Activated CD4-positive, alpha-beta T cell treated with anti-CD3 and anti-CD28 coated beads, Interleukin-2, amount 10 ng/mL, durations not matched to agents 7 days and 5 days (primary cell): ENCODE measurements around the gene NPC1. TPM values are rescaled to one million over a fixed set of nuclear protein-coding genes. Genes with fewer than 3 reads are reported as not detected.

Source experiments
- CTCF ChIA-PET: fragments of 350-600 bp; sonication (Branson Sonifier 250); formaldehyde crosslinking; loops from one replicate; lab custom pipeline; 2021; ENCODE audit warnings: antibody characterized with exemption; lab: Charles Lee
- POLR2A ChIA-PET: fragments of 350-600 bp; sonication (Branson Sonifier 250); formaldehyde crosslinking; loops from one replicate; lab custom pipeline; 2021; ENCODE audit warnings: antibody characterized with exemption; lab: Charles Lee
- DNase-seq: peaks from one replicate; pipeline ENCODE4 v3.0.0-alpha.2; 2020
- H3K27ac Mint-ChIP-seq: one replicate; pipeline ENCODE4 v1.8.0; 2021; ENCODE audit warnings: mild to moderate bottlenecking, moderate library complexity, mixed read lengths
- H3K27me3 Mint-ChIP-seq: one replicate; pipeline ENCODE4 v1.8.0; 2021; ENCODE audit warnings: mixed read lengths
- H3K36me3 Mint-ChIP-seq: one replicate; pipeline ENCODE4 v1.8.0; 2021; ENCODE audit warnings: low read depth, mixed read lengths
- H3K4me1 Mint-ChIP-seq: one replicate; pipeline ENCODE4 v1.8.0; 2021; ENCODE audit warnings: mixed read lengths
- H3K4me3 Mint-ChIP-seq: one replicate; pipeline ENCODE4 v1.8.0; 2021; ENCODE audit warnings: mild to moderate bottlenecking, moderate library complexity, mixed read lengths
- H3K9me3 Mint-ChIP-seq: one replicate; pipeline ENCODE4 v1.8.0; 2021; ENCODE audit warnings: mixed read lengths
- total RNA-seq, 2 experiments: library from RNA; stranded (reverse); gene quantifications; one replicate each; pipeline ENCODE4 v1.2.3, GENCODE V29; 2021

NPC1 gene
- total RNA-seq, 2 experiments from 2014 or later, result 33.8 to 37.3 TPM

DNA sequence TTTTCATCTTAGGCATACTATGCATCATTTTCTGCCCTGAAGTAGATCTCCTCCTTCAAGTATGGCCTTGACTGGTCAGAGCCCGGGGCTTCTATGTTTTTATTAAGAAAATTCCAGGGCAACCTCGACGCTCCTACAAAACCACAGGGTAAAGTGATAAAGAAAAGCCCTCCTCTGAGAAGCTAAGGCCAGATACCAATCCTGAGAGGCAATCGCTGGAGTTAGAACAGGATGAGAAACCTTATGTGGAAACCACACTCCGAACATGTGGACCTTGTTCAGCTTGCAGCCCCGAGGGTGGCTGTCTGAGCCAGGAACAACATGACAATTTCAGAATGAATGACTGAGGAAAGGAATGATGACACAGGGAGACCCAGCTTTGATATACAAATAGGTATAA, 47.4 kb downstream of the NPC1 start:
- ChIA-PET CTCF (interaction anchor here (3.1 kb wide), 1 partner anchor 42 kb away, joined by 9 read pairs; no protein-coding TSS in a partner anchor), POLR2A (no interaction called here)
- Mint-ChIP-seq H3K27ac (no peak overlapping the region), H3K9me3 (no peaks in the 10 kb centered on the region), H3K4me1 (peaks cover 41% of the 10 kb centered on the region), H3K4me3 (no peak overlapping the region), H3K27me3 (no peaks in the 10 kb centered on the region), H3K36me3 (peaks cover 73% of the 10 kb centered on the region)
- no peak for DNase-seq

DNA sequence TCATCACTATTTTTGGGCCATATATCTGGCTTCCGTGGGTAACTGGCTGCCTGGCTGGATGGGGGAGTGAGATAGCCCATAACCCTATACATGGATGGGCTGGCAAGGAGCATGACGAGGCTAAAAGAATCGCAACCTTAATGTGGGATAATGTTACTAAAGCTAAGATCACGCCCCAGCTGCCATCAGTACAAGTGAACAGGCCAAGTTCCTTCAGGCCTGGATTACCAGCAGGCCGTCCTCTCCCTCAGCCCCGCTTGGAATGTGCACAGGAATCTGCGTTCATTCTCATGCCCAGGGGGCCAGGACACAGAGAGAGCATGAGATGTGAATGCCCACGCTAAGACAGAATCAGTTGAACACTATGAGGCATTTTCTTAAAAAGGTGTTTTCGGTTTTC, 48.3 kb downstream of the NPC1 start:
- POLR2A ChIA-PET, result no interaction called here
- Mint-ChIP-seq H3K9me3 (no peaks in the 10 kb centered on the region), H3K4me3 (no peak overlapping the region), H3K4me1 (peaks cover 41% of the 10 kb centered on the region), H3K36me3 (peaks cover 72% of the 10 kb centered on the region), H3K27me3 (no peaks in the 10 kb centered on the region), H3K27ac (no peak overlapping the region)
- CTCF ChIA-PET, result no interaction called here
- DNase-seq, result no peak

DNA sequence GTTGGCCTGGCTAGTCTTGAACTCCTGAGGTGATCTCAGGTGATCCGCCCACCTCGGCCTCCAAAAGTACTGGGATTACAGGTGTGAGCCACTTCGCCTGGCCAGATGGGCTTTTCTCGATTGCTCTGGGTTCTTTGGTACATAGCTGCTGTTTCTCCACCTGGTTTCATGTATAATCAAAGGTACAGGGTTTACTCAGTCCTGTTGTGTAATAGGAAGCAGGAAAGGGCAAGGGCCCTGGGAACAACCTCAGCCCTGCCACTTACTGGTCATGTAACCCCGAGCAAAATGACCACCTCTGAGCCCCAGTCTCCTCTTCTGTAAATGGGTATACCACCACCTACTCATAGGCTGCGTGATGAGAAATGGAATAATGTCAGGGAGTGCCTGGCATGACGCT, 49.0 kb downstream of the NPC1 start:
- Mint-ChIP-seq H3K9me3 (no peaks in the 10 kb centered on the region), H3K4me3 (no peak overlapping the region), H3K27me3 (no peaks in the 10 kb centered on the region), H3K36me3 (peaks cover 71% of the 10 kb centered on the region), H3K4me1 (peaks cover 36% of the 10 kb centered on the region), H3K27ac (peak overlapping the region; percentile 15)
- no peak for DNase-seq
- CTCF ChIA-PET, result no interaction called here
- POLR2A ChIA-PET, result no interaction called here

DNA sequence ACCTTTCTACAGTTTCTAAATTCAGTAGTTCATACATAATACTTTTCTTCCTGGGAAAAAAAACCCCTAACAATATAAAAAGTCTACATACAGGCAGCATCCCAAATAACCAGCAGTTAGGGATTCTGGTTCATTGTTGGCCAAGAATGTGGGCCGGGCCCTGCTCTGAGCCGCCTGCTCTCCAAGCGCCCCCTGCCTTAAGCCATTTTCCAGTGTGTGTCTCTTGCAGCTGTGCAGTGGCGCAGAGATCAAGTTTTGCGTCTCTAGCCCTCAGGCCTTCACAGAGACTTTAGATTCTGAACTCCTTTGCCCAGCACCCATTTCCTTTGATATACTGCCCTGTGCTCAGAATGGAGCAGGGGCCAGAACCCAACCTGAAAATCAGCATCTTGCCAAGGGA, 50.1 kb downstream of the NPC1 start:
- peaks cover 71% of the 10 kb centered on the region for H3K36me3 Mint-ChIP-seq
- ChIA-PET CTCF (interaction anchor here (0.6 kb wide), 1 partner anchor 12 kb away, joined by 3 read pairs; no protein-coding TSS in a partner anchor), POLR2A (no interaction called here)
- no peaks in the 10 kb centered on the region for H3K9me3 Mint-ChIP-seq
- no peak for DNase-seq
- no peaks in the 10 kb centered on the region for H3K27me3 Mint-ChIP-seq
- peak overlapping the region; percentile 71 for H3K27ac Mint-ChIP-seq
- H3K4me3 Mint-ChIP-seq, result no peak overlapping the region
- peaks cover 26% of the 10 kb centered on the region for H3K4me1 Mint-ChIP-seq

DNA sequence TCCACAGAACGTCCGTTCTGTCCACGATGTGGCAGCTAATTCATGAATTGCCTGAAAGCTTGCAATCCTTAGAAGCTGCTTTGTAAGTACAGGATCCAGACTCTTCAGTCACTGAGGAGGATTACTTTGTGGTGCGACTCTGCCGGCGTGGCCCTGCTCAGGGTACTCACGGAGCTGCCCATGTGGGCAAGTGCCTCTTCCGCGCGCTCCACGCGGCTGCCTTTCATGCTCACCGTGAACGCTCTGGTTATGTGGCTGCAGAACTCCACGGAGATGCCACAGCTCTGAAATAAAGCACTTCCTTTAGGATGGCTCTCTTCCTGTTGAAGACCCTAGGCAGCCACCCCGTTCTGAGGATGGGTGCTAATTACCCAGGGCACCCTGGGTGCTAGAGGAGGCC, 52.0 kb downstream of the NPC1 start:
- POLR2A ChIA-PET, result no interaction called here
- no peak overlapping the region for H3K4me3 Mint-ChIP-seq
- peaks cover 66% of the 10 kb centered on the region for H3K36me3 Mint-ChIP-seq
- H3K27ac Mint-ChIP-seq, result no peak overlapping the region
- CTCF ChIA-PET, result interaction anchor here (1.2 to 1.5 kb wide), 2 partner anchors 12 to 45 kb away, joined by 3 read pairs; no protein-coding TSS in a partner anchor
- H3K4me1 Mint-ChIP-seq, result peaks cover 7% of the 10 kb centered on the region
- H3K27me3 Mint-ChIP-seq, result no peaks in the 10 kb centered on the region
- no peaks in the 10 kb centered on the region for H3K9me3 Mint-ChIP-seq
- DNase-seq, result no peak

DNA sequence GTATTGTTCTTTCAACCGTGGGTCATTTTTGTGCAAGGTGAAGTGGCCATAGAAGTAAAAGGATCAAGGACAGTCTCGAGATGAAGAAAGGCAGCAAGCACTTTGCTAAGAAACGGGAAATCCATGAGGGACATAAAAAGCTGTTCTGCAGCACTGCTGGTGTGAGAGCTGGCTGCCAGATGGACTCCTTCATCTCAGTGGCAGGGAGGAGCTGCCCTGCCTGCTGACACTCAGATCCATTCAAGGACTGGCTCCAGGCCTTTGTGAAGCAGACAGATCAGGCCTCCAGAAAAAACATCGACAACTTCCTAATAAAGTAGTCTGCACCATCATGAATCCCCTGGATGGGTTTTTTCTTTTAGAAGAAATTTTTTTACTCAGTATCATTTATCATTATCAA, 53.5 kb downstream of the NPC1 start:
- no peaks in the 10 kb centered on the region for H3K27me3 Mint-ChIP-seq
- no peak overlapping the region for H3K27ac Mint-ChIP-seq
- H3K4me1 Mint-ChIP-seq, result no peaks in the 10 kb centered on the region
- no peaks in the 10 kb centered on the region for H3K9me3 Mint-ChIP-seq
- H3K36me3 Mint-ChIP-seq, result peaks cover 65% of the 10 kb centered on the region
- DNase-seq, result no peak
- CTCF ChIA-PET, result no interaction called here
- POLR2A ChIA-PET, result no interaction called here
- H3K4me3 Mint-ChIP-seq, result no peak overlapping the region

DNA sequence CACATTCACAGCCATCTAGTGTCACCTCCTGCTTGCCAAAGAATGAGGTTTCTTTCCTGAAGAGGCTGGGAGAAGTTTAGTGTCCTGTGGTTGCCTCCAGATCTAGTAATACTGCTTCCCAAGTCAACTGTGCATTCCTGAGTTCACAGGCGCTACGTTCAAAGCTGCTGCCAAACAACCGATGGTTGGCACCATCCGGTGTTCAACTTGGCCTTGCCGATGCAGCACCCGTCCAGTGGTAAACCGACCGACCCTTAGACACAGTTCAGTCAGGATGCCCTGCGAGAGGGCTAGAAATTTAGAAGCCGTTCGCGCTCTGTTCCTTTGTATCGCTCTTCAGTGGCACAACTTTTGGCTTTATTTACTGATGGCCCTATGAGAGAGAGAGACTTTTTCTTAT, 54.4 kb downstream of the NPC1 start:
- no peak overlapping the region for H3K4me3 Mint-ChIP-seq
- H3K36me3 Mint-ChIP-seq, result peaks cover 63% of the 10 kb centered on the region
- POLR2A ChIA-PET, result no interaction called here
- H3K4me1 Mint-ChIP-seq, result no peaks in the 10 kb centered on the region
- H3K27ac Mint-ChIP-seq, result no peak overlapping the region
- DNase-seq, result no peak
- no peaks in the 10 kb centered on the region for H3K27me3 Mint-ChIP-seq
- CTCF ChIA-PET, result interaction anchor here (1.1 to 1.3 kb wide), 2 partner anchors 15 to 33 kb away, joined by 3 to 4 read pairs; no protein-coding TSS in a partner anchor
- no peaks in the 10 kb centered on the region for H3K9me3 Mint-ChIP-seq

DNA sequence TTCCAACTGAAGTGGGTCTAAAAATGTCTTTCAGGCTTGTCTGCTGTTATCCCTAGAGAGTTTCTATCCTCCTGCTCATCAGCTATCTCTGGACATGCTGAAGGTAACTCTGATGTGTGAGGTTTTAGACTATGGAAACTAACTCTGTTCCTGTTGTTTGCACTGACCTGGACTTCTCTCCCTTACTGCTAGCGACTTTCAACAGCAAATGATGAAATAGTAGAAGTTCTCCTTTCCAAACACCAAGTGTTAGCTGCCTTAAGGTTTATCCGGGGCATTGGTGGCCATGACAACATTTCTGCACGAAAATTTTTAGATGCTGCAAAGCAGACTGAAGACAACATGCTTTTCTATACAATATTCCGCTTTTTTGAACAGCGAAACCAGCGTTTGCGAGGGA, 56.1 kb downstream of the NPC1 start:
- Mint-ChIP-seq H3K4me1 (no peaks in the 10 kb centered on the region), H3K36me3 (peaks cover 64% of the 10 kb centered on the region), H3K9me3 (no peaks in the 10 kb centered on the region), H3K27ac (no peak overlapping the region), H3K27me3 (no peaks in the 10 kb centered on the region), H3K4me3 (no peak overlapping the region)
- DNase-seq, result no peak
- POLR2A ChIA-PET, result no interaction called here
- CTCF ChIA-PET, result no interaction called here

DNA sequence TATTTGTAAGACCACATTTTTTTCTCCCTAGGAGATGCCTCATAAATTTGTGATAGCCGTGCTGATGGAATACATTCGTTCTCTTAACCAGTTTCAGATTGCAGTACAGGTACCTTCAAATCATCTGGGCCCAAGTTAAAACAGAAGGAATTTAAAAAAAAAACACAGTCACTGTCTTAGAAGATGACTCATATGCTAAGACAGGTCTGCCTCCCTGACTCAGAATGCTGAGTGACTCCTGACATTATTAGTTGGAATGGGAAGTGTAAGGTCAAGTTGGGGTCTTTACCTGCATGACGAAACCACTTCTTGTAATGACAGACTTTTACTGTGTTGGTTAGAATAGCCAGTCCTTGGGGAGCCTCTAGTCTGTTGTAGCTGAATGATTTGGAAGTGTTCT, 56.7 kb downstream of the NPC1 start:
- POLR2A ChIA-PET, result no interaction called here
- no peak for DNase-seq

DNA sequence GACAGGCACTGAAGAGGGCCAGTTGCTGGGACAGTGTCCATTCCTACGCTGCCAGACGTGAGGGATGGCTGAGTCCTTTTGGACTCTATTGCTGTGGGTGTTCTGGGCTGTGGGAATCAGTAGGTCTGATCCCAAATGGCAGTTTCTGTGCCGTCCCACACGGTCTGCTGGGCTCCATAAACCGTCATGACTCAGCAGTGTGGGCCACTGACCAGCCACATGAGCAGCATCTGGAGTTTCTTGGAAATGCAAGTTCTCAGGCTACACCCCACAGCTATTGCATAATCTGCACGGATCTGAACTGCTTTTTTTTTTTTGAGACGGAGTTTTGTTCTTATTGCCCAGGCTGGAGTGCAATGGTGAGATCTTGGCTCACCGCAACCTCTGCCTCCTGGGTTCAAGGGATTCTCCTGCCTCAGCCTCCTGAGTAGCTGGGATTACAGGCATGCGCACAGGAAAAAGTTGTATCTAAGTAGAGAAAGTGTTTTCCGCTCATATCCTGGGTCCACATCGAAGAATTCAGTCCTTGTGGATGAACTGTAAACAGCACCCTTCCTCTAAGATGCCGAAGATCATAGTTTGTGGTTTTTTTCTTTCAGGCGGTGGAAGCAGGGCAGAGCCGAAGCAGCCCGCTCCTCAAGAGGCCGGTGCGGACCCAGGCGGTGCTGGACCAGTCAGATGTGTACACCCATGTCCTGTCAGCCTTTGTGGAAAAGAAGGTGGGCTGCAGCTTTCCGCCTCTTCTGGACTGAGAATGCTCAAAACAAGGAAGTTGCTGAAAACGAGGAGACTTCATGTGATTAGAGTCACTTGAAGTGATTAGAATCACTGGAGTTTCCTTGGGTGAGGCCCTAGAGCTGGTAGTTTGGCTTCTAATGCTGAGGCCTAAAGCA, 57.5 kb downstream of the NPC1 start:
- Mint-ChIP-seq H3K4me3 (no peak overlapping the region), H3K27me3 (no peaks in the 10 kb centered on the region), H3K9me3 (no peaks in the 10 kb centered on the region), H3K27ac (no peak overlapping the region), H3K36me3 (peaks cover 60% of the 10 kb centered on the region), H3K4me1 (peaks cover 1% of the 10 kb centered on the region)
- no peak for DNase-seq
- CTCF ChIA-PET, result interaction anchor here (0.6 to 1.7 kb wide), 3 partner anchors 13 to 86 kb away, joined by 3 to 4 read pairs (median 3); no protein-coding TSS in a partner anchor
- POLR2A ChIA-PET, result no interaction called here

More for the DNA sequence above, 56.7 kb downstream of the NPC1 start:
- Mint-ChIP-seq H3K4me3 (no peak overlapping the region), H3K36me3 (peaks cover 60% of the 10 kb centered on the region), H3K9me3 (no peaks in the 10 kb centered on the region), H3K27me3 (no peaks in the 10 kb centered on the region), H3K4me1 (no peaks in the 10 kb centered on the region), H3K27ac (no peak overlapping the region)
- CTCF ChIA-PET, result interaction anchor here (1.0 kb wide), 1 partner anchor 21 kb away, joined by 3 read pairs; no protein-coding TSS in a partner anchor

DNA sequence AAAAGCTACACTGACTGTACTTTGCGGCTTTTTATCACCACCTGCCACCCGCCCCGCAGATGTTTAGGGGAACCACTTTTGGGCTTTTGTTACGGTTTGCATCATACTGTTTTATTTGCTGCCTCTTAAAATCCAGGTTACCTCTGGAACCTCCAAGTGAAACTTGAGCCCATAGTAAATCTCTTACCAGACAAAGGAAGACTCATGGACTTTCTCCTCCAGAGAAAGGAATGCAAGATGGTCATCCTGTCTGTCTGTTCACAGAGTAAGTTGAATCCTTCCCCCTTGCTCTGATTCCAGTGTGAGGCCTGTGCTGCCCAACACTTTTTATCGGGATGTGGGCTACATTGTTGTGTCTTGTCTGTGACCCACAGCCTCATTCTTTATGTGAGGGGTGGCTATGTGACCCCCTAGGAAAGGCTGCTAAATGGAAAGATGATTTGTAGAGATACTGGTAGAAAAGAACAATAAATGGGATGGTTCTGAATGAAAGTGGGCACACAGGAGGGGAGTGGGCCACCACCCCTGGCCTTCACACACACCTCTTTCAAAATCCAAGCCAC, 59.7 kb downstream of the NPC1 start:
- H3K4me1 Mint-ChIP-seq, result peaks cover 4% of the 10 kb centered on the region
- H3K27ac Mint-ChIP-seq, result no peak overlapping the region
- H3K9me3 Mint-ChIP-seq, result no peaks in the 10 kb centered on the region
- ChIA-PET CTCF (interaction anchor here (0.7 to 1.0 kb wide), 2 partner anchors 14 to 337 kb away, joined by 3 read pairs; no protein-coding TSS in a partner anchor), POLR2A (no interaction called here)
- H3K27me3 Mint-ChIP-seq, result no peaks in the 10 kb centered on the region
- no peak for DNase-seq
- H3K36me3 Mint-ChIP-seq, result peaks cover 61% of the 10 kb centered on the region
- H3K4me3 Mint-ChIP-seq, result no peak overlapping the region

DNA sequence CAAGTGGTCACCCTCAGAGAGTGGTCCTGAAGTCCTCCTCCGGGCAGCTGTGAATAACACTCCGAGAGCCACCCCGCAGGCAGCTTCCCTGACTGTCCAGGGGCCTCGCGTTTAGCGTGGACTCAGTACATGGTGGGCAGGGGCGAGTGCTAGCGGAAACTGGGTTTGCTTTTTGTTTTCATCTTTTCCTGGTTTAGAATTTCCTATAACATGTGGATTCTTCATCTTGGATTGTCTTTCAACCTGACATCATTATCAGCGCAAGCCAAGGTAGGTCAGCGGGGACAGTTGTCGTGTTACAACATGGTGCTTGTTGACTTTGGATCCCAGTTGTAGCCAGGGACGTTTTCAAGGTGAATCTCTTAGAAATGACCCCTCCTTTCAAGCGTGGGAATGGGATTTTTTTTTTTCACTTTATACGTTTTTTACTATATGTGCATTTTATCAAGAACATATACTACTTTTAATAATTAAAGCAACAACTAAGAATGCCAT, 62.0 kb downstream of the NPC1 start:
- H3K9me3 Mint-ChIP-seq, result no peaks in the 10 kb centered on the region
- H3K27me3 Mint-ChIP-seq, result no peaks in the 10 kb centered on the region
- H3K27ac Mint-ChIP-seq, result no peak overlapping the region
- H3K36me3 Mint-ChIP-seq, result peaks cover 67% of the 10 kb centered on the region
- no peak overlapping the region for H3K4me3 Mint-ChIP-seq
- POLR2A ChIA-PET, result no interaction called here
- no peak for DNase-seq
- CTCF ChIA-PET, result interaction anchor here (0.7 kb wide), 1 partner anchor 9 kb away, joined by 3 read pairs; no protein-coding TSS in a partner anchor
- peaks cover 4% of the 10 kb centered on the region for H3K4me1 Mint-ChIP-seq
